Motor neuron (in vitro differentiated cells): Measurements from ENCODE around the gene GOLGA8S. TPM values are rescaled to one million over a fixed set of nuclear protein-coding genes. Genes with fewer than 3 reads are reported as not detected.
"Not testable (repeated sequence)": the region's sequence is repeated elsewhere in the genome, so short reads cannot be mapped to it uniquely, and the experiment has no call there.

ENCODE experiments used
- ATAC-seq, 8 experiments: fragments of 200-7000 bp; cut with Tn5 transposase; replicated peaks in 6 of 8; 2 replicates each; pipeline ENCODE4 v1.8.0; 2021; ENCODE audit warnings: mild to moderate bottlenecking in 8 of 8, moderate library complexity in 8 of 8
- H3K27ac ChIP-seq, 2 donors: fragments of 250-450 bp; sonication (Bioruptor Pico); 2 replicates each; pipeline ENCODE4 v1.9.0; 2021; ENCODE audit warnings: antibody characterized with exemption in 2 of 2, mild to moderate bottlenecking in 2 of 2, moderate library complexity in 1 of 2
- H3K4me1 ChIP-seq, 2 donors: fragments of 250-450 bp; sonication (Bioruptor Pico); replicated peaks in 1 of 2; 2 replicates each; pipeline ENCODE4 v1.6.1; 2021; ENCODE audit warnings: antibody characterized with exemption in 2 of 2, mild to moderate bottlenecking in 2 of 2, moderate library complexity in 1 of 2
- H3K4me3 ChIP-seq, 5 donors: fragments of 250-450 bp; sonication (Bioruptor Pico); 2 replicates each; pipeline ENCODE4 v1.9.0; 2021; ENCODE audit warnings: antibody characterized with exemption in 5 of 5, mild to moderate bottlenecking in 5 of 5, moderate library complexity in 4 of 5
- WGBS, 10 experiments: fragments of 450-650 bp; shearing (Covaris generic); methylation state at CpG; one replicate each; pipeline ENCODE4 v1.0.0; 2022; 5-methylcytosine and 5-hydroxymethylcytosine counted together
- in situ Hi-C, 9 experiments: fragments of 400-800 bp; cut with MboI; loops; one replicate each; pipeline ENCODE4 v1.15.0; 2021; ENCODE audit warnings: low sequenced_read_pairs in 9 of 9, low pct_unique_long_range_greater_than_20kb in 2 of 9; ENCODE audit not compliant: unreplicated experiment in 9 of 9
- total RNA-seq, 8 experiments: library from RNA; unstranded; fragments of 300-600 nt; gene quantifications; 2 replicates each; pipeline versions ENCODE4 v1.2.3 to v1.2.4, GENCODE V29; 2022

The GOLGA8S gene
- total RNA-seq, 8 experiments from 2014 or later: under 0.01 to 0.19 (median 0.10) TPM; not detected in 2

- WGBS, 10 experiments: 66 to 100% (median 79%) methylated on average over 1 to 7 of the region's 13 CpGs; no CpG with 5 or more reads in 6 of the 10 experiments
- ATAC-seq, in situ Hi-C loops: not testable (repeated sequence)
Measured at GRCh38 chr15:23378946-23379345, 24.4 kb downstream of the GOLGA8S start.

GRCh38 chr15:23380700-23381099 lies 26.2 kb downstream of the GOLGA8S start:
- H3K4me3 ChIP-seq, H3K27ac ChIP-seq, H3K4me1 ChIP-seq, in situ Hi-C loops: not testable (repeated sequence)
- ATAC-seq: peak in 1 of 8 experiments; percentile 97
- WGBS, 10 experiments: 20 to 40% (median 29%) methylated on average over 2 to 3 of the region's 4 CpGs; no CpG with 5 or more reads in 7 of the 10 experiments

More at GRCh38 chr15:23378946-23379345, 24.4 kb downstream of the GOLGA8S start:
- H3K27ac ChIP-seq, H3K4me3 ChIP-seq, H3K4me1 ChIP-seq: not testable (repeated sequence)

- peak in 1 of 8 experiments; percentile 68 for ATAC-seq
- in situ Hi-C loops, H3K27ac ChIP-seq, H3K4me3 ChIP-seq, H3K4me1 ChIP-seq: not testable (repeated sequence)
- 0 to 33% (median 13%) methylated on average over 2 to 6 of the region's 7 CpGs; no CpG with 5 or more reads in 5 of the 10 experiments for WGBS, 10 experiments
Measured at GRCh38 chr15:23381192-23381591, 26.6 kb downstream of the GOLGA8S start.

GRCh38 chr15:23384371-23384770 lies 29.8 kb downstream of the GOLGA8S start:
- in situ Hi-C loops: no loop called here

GRCh38 chr15:23385886-23386430 lies 31.4 kb downstream of the GOLGA8S start:
- Histone ChIP-seq H3K4me3 (no peak overlapping the region), H3K27ac (no peak overlapping the region), H3K4me1 (no peaks in the 10 kb centered on the region)
- no peak for ATAC-seq
- WGBS, 10 experiments: 10 to 100% (median 57%) methylated on average over 1 to 8 of the region's 11 CpGs; no CpG with 5 or more reads in 3 of the 10 experiments
- in situ Hi-C loops: no loop called here

More at GRCh38 chr15:23384371-23384770, 29.8 kb downstream of the GOLGA8S start:
- H3K4me3 ChIP-seq: no peak overlapping the region
- no peaks in the 10 kb centered on the region for H3K4me1 ChIP-seq
- no peak overlapping the region for H3K27ac ChIP-seq
- no peak for ATAC-seq

- 19 to 83% (median 54%) methylated on average over 1 to 5 of the region's 6 CpGs; no CpG with 5 or more reads in 4 of the 10 experiments for WGBS, 10 experiments
- Histone ChIP-seq H3K4me3 (no peak overlapping the region), H3K27ac (no peak overlapping the region), H3K4me1 (no peaks in the 10 kb centered on the region)
- ATAC-seq: no peak
- in situ Hi-C loops: no loop called here
Measured at GRCh38 chr15:23387621-23388190, 33.2 kb downstream of the GOLGA8S start.

- no peak overlapping the region for H3K4me3 ChIP-seq
- no peak for ATAC-seq
- in situ Hi-C loops: no loop called here
- 0 to 57% (median 28%) methylated on average over 1 to 6 of the region's 15 CpGs; no CpG with 5 or more reads in 6 of the 10 experiments for WGBS, 10 experiments
- H3K4me1 ChIP-seq: no peaks in the 10 kb centered on the region
- H3K27ac ChIP-seq: no peak overlapping the region
Measured at GRCh38 chr15:23395030-23395692, 40.6 kb downstream of the GOLGA8S start.

- Histone ChIP-seq H3K4me1 (no peaks in the 10 kb centered on the region), H3K27ac (no peak overlapping the region), H3K4me3 (no peak overlapping the region)
- no peak for ATAC-seq
- in situ Hi-C loops: no loop called here
- 35 to 69% (median 41%) methylated on average over 2 to 3 of the region's 5 CpGs; no CpG with 5 or more reads in 6 of the 10 experiments for WGBS, 10 experiments
Measured at GRCh38 chr15:23395832-23396231, 41.3 kb downstream of the GOLGA8S start.

GRCh38 chr15:23397779-23398178 lies 43.2 kb downstream of the GOLGA8S start:
- no peak overlapping the region for H3K27ac ChIP-seq
- ATAC-seq: no peak
- no peak overlapping the region for H3K4me3 ChIP-seq
- 25 to 80% (median 53%) methylated on average over 1 to 7 of the region's 7 CpGs; no CpG with 5 or more reads in 4 of the 10 experiments for WGBS, 10 experiments
- H3K4me1 ChIP-seq: no peaks in the 10 kb centered on the region
- in situ Hi-C loops: no loop called here

GRCh38 chr15:23398357-23398756 lies 43.8 kb downstream of the GOLGA8S start:
- ATAC-seq, H3K4me1 ChIP-seq, in situ Hi-C loops, H3K4me3 ChIP-seq, H3K27ac ChIP-seq: not testable (repeated sequence)
- 29 to 100% (median 69%) methylated on average over 1 to 4 of the region's 4 CpGs; no CpG with 5 or more reads in 6 of the 10 experiments for WGBS, 10 experiments

- in situ Hi-C loops, H3K27ac ChIP-seq, H3K4me1 ChIP-seq, ATAC-seq, H3K4me3 ChIP-seq: not testable (repeated sequence)
- WGBS, 10 experiments: 8 to 74% (median 56%) methylated on average over 1 to 5 of the region's 5 CpGs; no CpG with 5 or more reads in 5 of the 10 experiments
Measured at GRCh38 chr15:23399207-23399606, 44.7 kb downstream of the GOLGA8S start.

GRCh38 chr15:23401627-23402026 lies 47.1 kb downstream of the GOLGA8S start:
- no peak overlapping the region for H3K27ac ChIP-seq
- no peak overlapping the region for H3K4me3 ChIP-seq
- WGBS, 10 experiments: 0 to 88% (median 52%) methylated on average over 1 to 7 of the region's 8 CpGs; no CpG with 5 or more reads in 2 of the 10 experiments
- no peaks in the 10 kb centered on the region for H3K4me1 ChIP-seq
- in situ Hi-C loops: no loop called here
- no peak for ATAC-seq

GRCh38 chr15:23402140-23402539 lies 47.6 kb downstream of the GOLGA8S start:
- ATAC-seq: no peak
- WGBS, 10 experiments: 0 to 64% (median 40%) methylated on average over 1 to 2 of the region's 2 CpGs; no CpG with 5 or more reads in 2 of the 10 experiments
- in situ Hi-C loops: no loop called here
- H3K4me1 ChIP-seq: no peaks in the 10 kb centered on the region
- H3K27ac ChIP-seq: no peak overlapping the region
- no peak overlapping the region for H3K4me3 ChIP-seq
